Activated naive CD4-positive, alpha-beta T cell treated with anti-CD3 and anti-CD28 coated beads, Interleukin-2, amount 10 ng/mL, durations not matched to agents 7 days and 5 days (primary cell): Measurements from ENCODE around the gene ENTR1.
"Not testable (repeated sequence)": the region's sequence is repeated elsewhere in the genome, so short reads cannot be mapped to it uniquely, and the experiment has no call there.

Experiments used
- CTCF ChIA-PET: fragments of 350-600 bp; sonication (Branson Sonifier 250); formaldehyde crosslinking; loops from one replicate; lab custom pipeline; 2021; ENCODE audit warnings: antibody characterized with exemption; lab: Charles Lee
- DNase-seq: peaks from one replicate; pipeline ENCODE4 v3.0.0-alpha.2; 2020
- H3K27ac Mint-ChIP-seq: one replicate; pipeline ENCODE4 v1.8.0; 2021; ENCODE audit warnings: mild to moderate bottlenecking, moderate library complexity, mixed read lengths
- H3K27me3 Mint-ChIP-seq: one replicate; pipeline ENCODE4 v1.8.0; 2021; ENCODE audit warnings: mild to moderate bottlenecking, mixed read lengths
- H3K36me3 Mint-ChIP-seq: one replicate; pipeline ENCODE4 v1.8.0; 2021; ENCODE audit warnings: mixed read lengths
- H3K4me1 Mint-ChIP-seq: one replicate; pipeline ENCODE4 v1.8.0; 2021; ENCODE audit warnings: mixed read lengths
- H3K4me3 Mint-ChIP-seq: one replicate; pipeline ENCODE4 v1.8.0; 2021; ENCODE audit warnings: mild to moderate bottlenecking, moderate library complexity, mixed read lengths
- H3K9me3 Mint-ChIP-seq: one replicate; pipeline ENCODE4 v1.8.0; 2021; ENCODE audit warnings: mixed read lengths

ENTR1 gene

DNA sequence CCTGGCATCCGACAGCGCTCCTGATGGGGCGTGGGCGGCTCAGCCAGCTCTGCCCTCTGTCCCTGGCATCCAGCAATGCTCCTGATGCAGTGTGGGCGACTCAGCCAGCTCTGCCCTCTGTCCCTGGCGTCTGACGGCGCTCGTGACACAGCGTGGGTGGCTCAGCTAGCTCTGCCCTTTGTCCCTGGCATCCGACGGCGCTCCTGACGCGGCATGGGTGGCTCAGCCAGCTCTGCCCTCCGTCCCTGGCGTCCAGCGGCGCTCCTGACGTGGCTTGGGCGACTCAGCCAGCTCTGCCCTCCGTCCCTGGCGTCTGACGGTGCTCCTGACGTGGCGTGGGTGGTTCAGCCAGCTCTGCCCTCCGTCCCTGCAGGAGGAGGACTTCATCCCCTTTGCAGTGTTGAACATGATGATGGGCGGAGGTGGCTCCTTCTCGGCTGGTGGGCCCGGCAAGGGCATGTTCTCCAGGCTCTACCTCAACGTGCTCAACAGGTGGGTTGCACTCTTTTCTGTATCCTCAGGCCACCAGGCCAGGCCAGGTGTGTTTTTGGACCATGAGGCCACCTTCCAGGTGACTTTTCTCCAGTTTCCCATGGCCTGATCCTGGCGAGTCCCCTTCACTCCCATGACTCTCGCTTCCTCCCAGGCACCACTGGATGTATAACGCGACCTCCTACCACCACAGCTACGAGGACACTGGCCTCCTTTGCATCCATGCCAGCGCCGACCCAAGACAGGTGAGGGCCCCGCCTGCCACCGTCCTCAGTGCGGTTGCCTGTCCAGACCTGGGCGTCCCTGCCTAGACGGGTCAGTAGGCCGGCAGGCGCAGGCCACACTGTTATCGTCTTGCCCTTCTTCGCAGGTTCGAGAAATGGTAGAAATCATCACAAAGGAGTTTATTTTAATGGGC lies 8.0 kb upstream of the ENTR1 start:
- Mint-ChIP-seq H3K4me1 (peaks cover 4% of the 10 kb centered on the region), H3K36me3 (peaks cover 34% of the 10 kb centered on the region), H3K27me3 (no peaks in the 10 kb centered on the region), H3K27ac (no peak overlapping the region), H3K9me3 (no peaks in the 10 kb centered on the region), H3K4me3 (no peak overlapping the region)
- CTCF ChIA-PET, result interaction anchor here (0.7 kb wide), 1 partner anchor 584 kb away, joined by 3 read pairs; no protein-coding TSS in a partner anchor
- DNase-seq, result no peak

DNA sequence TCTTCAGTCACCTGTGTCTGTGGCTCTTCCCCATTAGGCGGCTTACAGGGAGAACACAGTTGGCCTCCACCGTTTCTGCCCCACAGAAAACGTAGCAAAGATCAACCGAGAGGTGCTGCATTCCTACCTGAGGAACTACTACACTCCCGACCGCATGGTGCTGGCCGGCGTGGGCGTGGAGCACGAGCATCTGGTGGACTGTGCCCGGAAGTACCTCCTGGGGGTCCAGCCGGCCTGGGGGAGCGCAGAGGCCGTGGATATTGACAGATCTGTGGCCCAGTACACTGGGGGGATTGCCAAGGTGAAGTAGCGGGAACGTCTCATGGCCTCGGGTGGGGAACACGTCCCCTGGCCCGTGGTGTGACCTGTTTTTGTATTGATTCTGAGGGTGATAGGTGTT lies 6.5 kb upstream of the ENTR1 start:
- H3K27ac Mint-ChIP-seq, result no peak overlapping the region
- no peak for DNase-seq
- peaks cover 11% of the 10 kb centered on the region for H3K4me1 Mint-ChIP-seq
- CTCF ChIA-PET, result no interaction called here
- H3K36me3 Mint-ChIP-seq, result peaks cover 39% of the 10 kb centered on the region
- H3K9me3 Mint-ChIP-seq, result no peaks in the 10 kb centered on the region
- H3K4me3 Mint-ChIP-seq, result no peak overlapping the region
- H3K27me3 Mint-ChIP-seq, result no peaks in the 10 kb centered on the region

DNA sequence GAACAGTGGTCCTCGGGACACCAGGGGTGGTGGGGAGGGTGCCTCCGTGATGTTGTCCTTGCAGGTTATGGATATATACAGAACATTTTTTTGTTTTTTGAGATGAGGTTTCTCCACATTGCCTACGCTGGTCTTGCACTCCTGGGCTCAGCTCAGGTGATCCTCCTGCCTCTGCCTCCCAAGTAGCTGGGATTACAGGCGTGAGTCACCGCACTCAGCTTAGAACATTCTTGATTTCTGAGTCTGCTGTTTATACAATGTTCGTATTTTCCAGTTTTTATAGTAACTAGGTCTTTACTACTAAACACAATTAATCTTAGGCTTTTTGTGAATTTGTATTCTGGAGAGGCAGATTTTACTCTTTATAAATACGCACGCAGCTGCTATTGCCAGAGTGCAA lies 6.0 kb upstream of the ENTR1 start:
- Mint-ChIP-seq H3K4me3 (no peak overlapping the region), H3K27ac (no peak overlapping the region), H3K36me3 (peaks cover 40% of the 10 kb centered on the region), H3K9me3 (no peaks in the 10 kb centered on the region), H3K27me3 (no peaks in the 10 kb centered on the region), H3K4me1 (peaks cover 16% of the 10 kb centered on the region)
- no peak for DNase-seq
- CTCF ChIA-PET, result no interaction called here

DNA sequence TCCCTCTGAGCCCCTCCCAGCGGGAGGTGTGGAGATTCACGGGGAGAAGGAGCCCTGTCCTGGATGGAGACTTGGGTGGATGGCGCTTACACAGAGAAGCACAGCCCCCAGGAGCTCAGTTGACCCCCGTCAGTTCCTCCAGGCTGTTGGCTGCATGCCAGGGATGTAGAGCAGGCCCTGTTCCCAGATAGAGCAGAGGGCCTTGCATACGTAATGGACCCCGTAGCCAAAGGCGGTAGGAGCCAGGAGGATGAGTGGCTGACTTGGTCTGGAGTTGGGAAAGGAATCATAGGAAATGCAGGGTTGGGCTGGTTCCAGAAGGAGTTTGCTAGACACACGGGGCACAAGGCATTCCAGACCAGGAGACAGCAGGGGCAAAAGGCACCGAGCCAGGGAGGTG lies 2.5 kb upstream of the ENTR1 start:
- CTCF ChIA-PET, result interaction anchor here (1.1 kb wide), 1 partner anchor 12 kb away, joined by 3 read pairs; no protein-coding TSS in a partner anchor
- no peak overlapping the region for H3K4me3 Mint-ChIP-seq
- H3K27me3 Mint-ChIP-seq, result no peaks in the 10 kb centered on the region
- H3K4me1 Mint-ChIP-seq, result peaks cover 45% of the 10 kb centered on the region
- peaks cover 38% of the 10 kb centered on the region for H3K36me3 Mint-ChIP-seq
- no peak overlapping the region for H3K27ac Mint-ChIP-seq
- H3K9me3 Mint-ChIP-seq, result no peaks in the 10 kb centered on the region
- no peak for DNase-seq

DNA sequence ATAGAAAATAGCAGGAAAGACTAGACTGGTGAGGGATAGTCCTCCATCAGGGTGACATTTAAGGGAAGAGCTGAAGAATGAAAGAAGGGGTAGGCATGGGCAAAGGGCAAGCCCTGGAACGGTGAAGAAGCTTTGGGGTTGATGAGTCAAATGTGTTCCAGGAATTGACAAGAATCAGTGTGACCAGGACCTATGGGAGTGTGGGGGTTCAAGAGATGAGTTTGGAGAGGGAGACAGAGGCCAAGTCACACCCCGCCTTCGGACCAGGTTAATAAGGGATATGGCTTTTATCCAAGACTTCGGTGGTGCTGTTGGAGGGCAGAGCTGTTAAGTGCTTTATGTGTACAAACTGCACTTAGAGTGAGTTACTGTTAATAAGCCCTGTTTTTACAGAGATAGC lies 964 bp upstream of the ENTR1 start:
- Mint-ChIP-seq H3K27me3 (no peaks in the 10 kb centered on the region), H3K36me3 (peaks cover 40% of the 10 kb centered on the region), H3K4me1 (peaks cover 56% of the 10 kb centered on the region), H3K27ac (peak overlapping the region; percentile 92), H3K9me3 (no peaks in the 10 kb centered on the region), H3K4me3 (peak overlapping the region; percentile 87)
- no peak for DNase-seq
- CTCF ChIA-PET, result no interaction called here

DNA sequence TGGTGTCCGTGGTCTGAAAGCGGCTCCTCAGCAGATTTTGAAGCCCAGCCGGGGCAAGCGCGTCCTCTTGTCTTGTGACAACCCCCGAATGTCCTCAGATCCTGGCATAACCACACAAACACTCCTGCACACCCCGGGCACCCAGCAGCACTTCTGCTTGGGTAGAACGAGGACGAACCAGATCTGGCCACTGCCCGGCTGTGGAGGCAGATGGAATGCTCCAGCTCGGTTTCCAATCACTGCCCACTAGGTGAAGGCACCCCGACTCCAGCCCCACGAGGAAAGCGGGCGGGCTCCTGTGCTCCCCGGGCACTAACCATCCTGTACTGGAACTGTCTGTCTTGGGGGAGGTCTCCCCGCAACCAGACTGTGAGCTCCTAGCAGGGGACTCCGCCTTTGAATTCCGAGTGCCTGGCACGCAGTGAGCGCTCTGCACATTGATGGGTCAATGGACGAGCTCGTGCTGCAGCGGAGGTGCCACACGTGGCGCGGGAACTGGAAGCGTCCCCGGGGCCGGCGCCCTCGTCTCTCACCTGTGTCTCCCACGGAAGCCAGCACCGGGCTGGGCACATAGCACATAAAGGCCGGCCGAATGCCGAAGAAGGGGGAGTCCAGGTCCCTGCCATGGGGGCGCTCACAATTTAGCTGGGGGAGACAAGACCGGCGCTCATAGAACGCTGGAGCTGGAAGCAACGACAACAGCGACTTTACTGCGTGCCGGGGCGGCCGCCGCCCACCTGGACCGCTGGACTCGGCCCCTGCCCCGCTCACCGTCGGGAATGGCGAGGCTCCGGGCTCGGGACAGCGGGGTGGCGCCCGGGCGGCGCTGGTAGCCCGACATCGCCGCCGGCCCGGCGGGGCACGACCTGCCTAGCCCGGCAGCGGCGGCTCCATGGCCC lies 608 bp downstream of the ENTR1 start:
- Mint-ChIP-seq H3K4me1 (peaks cover 68% of the 10 kb centered on the region), H3K9me3 (no peaks in the 10 kb centered on the region), H3K36me3 (peaks cover 50% of the 10 kb centered on the region), H3K4me3 (peak overlapping the region; percentile 87), H3K27me3 (no peaks in the 10 kb centered on the region), H3K27ac (peak overlapping the region; percentile 89)
- CTCF ChIA-PET, result interaction anchor here (1.0 kb wide), 1 partner anchor 9 kb away, joined by 5 read pairs; the partner anchor contains the start of gene SNAPC4
- DNase-seq, result peak; percentile 55

DNA sequence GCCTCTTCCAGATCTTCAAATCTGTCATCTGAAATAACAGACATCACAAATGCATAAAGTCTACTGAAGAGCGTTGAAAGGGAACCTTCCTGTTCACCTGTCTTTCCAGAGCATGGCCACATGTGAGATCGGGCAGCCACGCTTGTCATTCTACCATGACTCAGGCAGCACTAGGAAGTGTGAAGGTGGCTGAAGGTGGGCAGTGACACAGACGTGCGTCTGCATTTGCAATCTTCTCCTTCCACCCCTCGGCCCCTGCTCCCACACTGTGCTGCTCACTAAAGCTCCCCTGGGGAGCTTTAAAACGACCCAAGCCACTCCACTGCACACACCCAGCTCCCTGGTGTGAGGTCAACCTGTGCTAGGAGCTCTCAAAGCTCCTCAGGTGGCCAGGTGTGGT lies 2.5 kb downstream of the ENTR1 start:
- Mint-ChIP-seq H3K4me3 (peak overlapping the region; percentile 21), H3K9me3 (no peaks in the 10 kb centered on the region), H3K27me3 (no peaks in the 10 kb centered on the region), H3K4me1 (peaks cover 79% of the 10 kb centered on the region), H3K27ac (no peak overlapping the region), H3K36me3 (peaks cover 49% of the 10 kb centered on the region)
- peak; percentile 28 for DNase-seq
- CTCF ChIA-PET, result no interaction called here

DNA sequence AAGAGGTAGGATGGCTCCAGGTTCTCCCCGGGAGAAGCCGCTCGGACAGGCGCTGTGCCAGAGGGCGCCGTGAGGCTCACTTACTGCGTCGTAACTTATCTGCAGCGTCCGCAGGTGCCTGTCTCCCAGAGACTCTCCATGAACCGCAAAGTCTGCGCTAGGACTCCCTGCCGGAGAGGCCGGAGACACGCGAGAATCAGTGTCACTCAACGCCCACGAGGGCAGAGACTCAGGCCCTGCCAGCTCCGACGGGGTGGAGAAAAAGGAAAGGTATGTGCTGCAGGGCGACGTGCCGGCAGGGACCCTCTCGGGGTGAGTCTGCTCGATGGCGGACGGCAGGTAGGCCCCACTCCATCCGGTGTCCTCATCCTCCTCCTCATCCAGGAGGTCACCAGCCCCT lies 3.4 kb downstream of the ENTR1 start:
- CTCF ChIA-PET, H3K27me3 Mint-ChIP-seq, H3K27ac Mint-ChIP-seq, H3K4me3 Mint-ChIP-seq, H3K9me3 Mint-ChIP-seq, DNase-seq: not testable (repeated sequence)
- Mint-ChIP-seq H3K36me3 (peaks cover 52% of the 10 kb centered on the region), H3K4me1 (peaks cover 83% of the 10 kb centered on the region)

DNA sequence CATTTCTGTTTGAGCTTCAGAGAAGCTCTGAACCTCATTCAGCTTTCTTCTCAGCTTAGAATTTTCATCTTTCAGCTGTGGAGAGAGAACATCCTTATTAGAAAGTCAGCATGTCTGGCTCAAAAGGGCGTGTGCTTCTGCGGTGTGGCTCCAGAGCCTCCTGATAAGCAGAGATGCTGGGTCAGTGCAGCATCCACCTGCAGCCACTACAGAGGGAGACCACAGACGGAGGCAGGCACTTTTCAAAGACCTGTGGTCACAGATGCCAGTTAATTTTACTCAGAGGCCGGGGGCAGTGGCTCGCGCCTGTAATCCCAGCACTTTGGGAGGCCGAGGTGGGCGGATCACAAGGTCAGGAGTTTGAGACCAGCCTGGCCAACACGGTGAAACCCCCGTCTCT lies 4.5 kb downstream of the ENTR1 start:
- H3K4me3 Mint-ChIP-seq, H3K9me3 Mint-ChIP-seq, H3K27me3 Mint-ChIP-seq, DNase-seq, H3K27ac Mint-ChIP-seq, CTCF ChIA-PET: not testable (repeated sequence)
- peaks cover 81% of the 10 kb centered on the region for H3K4me1 Mint-ChIP-seq
- H3K36me3 Mint-ChIP-seq, result peaks cover 57% of the 10 kb centered on the region

DNA sequence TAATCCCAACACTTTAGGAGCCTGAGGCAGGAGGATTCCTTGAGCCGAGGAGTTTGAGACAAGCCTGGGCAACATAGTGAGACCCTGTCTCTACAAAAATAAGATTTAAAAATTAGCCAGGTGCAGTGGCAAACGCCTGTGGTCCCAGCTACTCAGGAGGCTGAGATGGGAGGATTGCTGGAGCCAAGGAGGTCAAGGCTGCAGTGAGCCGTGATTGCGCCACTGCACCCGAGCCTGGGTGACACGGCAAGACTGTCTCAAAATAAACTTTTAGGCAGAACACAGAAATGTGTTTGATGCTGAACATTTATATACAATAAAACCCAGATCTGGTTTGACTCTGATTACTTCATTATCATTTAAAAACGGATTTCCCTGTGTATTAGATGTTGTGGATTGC lies 4.9 kb downstream of the ENTR1 start:
- Mint-ChIP-seq H3K4me3 (no peak overlapping the region), H3K27ac (peak overlapping the region; percentile 88), H3K4me1 (peaks cover 82% of the 10 kb centered on the region)

DNA sequence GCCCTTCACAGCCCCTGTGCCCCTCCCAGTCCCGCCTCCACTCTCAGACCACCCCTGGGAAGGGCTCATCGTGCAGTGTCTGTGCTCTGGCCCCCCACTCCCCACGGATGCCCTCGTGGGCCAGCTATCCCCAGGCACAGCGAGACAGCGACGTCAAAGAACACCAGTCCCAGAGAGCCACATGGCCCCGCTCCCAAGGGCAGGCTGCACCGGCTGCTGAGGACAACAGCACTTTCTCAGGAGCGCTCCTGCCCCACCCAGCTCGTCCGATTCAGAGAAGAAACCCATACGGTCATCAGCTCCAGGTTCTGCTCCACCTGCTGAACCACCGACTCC lies 5.6 kb downstream of the ENTR1 start:
- CTCF ChIA-PET, result interaction anchor here (0.6 to 1.1 kb wide), 2 partner anchors 80 to 95 kb away, joined by 3 read pairs; no protein-coding TSS in a partner anchor
- Mint-ChIP-seq H3K9me3 (no peaks in the 10 kb centered on the region), H3K4me1 (peaks cover 81% of the 10 kb centered on the region), H3K36me3 (peaks cover 57% of the 10 kb centered on the region), H3K4me3 (peak overlapping the region; percentile 40), H3K27me3 (no peaks in the 10 kb centered on the region), H3K27ac (peak overlapping the region; percentile 88)
- no peak for DNase-seq

More for the DNA sequence above, 4.9 kb downstream of the ENTR1 start:
- peaks cover 57% of the 10 kb centered on the region for H3K36me3 Mint-ChIP-seq
- H3K9me3 Mint-ChIP-seq, result no peaks in the 10 kb centered on the region
- DNase-seq, result no peak
- no peaks in the 10 kb centered on the region for H3K27me3 Mint-ChIP-seq
- CTCF ChIA-PET, result no interaction called here

DNA sequence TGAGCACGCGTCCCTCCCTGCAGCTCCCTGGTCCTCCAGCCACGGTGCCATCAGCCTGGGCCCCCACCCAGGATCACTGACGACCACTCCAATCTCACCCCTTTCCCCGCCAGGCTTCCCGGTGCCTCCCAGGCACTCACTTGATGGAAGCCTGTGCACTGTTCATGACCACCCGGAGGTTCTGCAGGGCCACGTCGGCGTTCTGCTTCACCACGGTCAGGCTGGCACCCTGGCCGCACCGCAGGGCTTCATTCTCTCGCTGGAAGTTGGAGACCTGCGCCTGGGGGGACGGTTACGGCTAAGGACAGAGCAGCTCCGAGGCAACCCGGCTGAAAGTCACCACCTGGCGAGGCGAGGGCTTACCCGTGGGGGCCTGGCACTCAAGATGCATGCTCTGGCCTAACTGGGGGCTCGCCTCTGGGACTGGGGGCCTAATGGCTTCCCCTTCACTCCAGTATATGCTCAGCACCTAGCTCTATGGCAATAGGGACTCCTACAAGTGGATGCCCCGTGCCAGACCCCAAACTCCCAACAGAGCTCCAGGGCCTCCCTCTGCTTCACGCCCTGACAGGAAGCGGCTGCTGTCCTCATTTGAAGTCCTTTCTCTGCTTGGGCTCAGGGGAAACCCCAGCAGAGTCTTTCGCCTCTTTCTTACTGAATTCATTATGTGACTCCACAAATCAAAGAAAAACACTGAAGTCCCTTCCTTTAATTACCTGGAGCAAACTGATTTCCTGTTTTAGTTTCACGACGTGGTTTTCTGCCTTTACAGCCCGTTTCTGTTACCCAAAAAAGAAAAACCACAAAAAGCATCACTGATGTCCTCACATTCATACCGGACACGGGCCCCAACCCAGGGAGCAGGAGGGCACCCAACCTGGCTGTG lies 6.3 kb downstream of the ENTR1 start:
- CTCF ChIA-PET, result interaction anchor here (0.9 to 1.2 kb wide), 3 partner anchors 31 to 81 kb away, joined by 3 read pairs; partner anchors contain the start of gene DNLZ
- Mint-ChIP-seq H3K27ac (peak overlapping the region; percentile 88), H3K27me3 (no peaks in the 10 kb centered on the region), H3K4me1 (peaks cover 78% of the 10 kb centered on the region), H3K9me3 (no peaks in the 10 kb centered on the region), H3K36me3 (peaks cover 58% of the 10 kb centered on the region), H3K4me3 (peak overlapping the region; percentile 40)
- DNase-seq, result peak; percentile 60

DNA sequence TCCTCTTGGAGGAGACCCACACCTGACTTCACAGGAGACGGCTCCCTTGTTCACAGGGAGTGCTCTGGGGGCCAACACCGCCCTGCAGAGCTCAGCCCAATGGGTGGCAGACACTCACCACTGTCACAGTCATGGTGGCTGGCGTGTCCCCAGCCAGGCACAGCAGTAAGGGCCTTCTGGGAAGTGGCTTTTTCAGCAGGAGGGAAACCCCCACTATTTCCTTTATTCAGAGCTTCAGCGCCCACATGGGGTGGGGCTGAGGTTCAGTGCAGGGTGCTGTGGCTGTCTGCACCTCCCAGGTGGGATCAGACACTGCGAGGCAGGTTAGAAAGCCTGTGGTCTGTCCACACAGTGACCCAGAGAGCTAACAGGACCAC lies 6.9 kb downstream of the ENTR1 start:
- CTCF ChIA-PET, result interaction anchor here (0.9 to 1.2 kb wide), 3 partner anchors 32 to 135 kb away, joined by 3 read pairs; partner anchors contain the start of gene DNLZ
- DNase-seq, result peak; percentile 81
- Mint-ChIP-seq H3K4me3 (peak overlapping the region; percentile 40), H3K36me3 (peaks cover 56% of the 10 kb centered on the region), H3K9me3 (no peaks in the 10 kb centered on the region), H3K27ac (peak overlapping the region; percentile 88), H3K27me3 (no peaks in the 10 kb centered on the region), H3K4me1 (peaks cover 78% of the 10 kb centered on the region)
